Endodermal cell (in vitro differentiated cells): ENCODE data around the gene FRMPD3. TPM values are rescaled to one million over a fixed set of nuclear protein-coding genes. Genes with fewer than 3 reads are reported as not detected.

Experiments
- DNase-seq: peaks from one replicate; pipeline ENCODE4 v3.0.0-alpha.2; 2017
- H3K27ac ChIP-seq: 2 replicates; pipeline ENCODE4 v1.5.1; 2013; ENCODE audit warnings: mild to moderate bottlenecking, low read depth, low read length, moderate library complexity
- H3K27me3 ChIP-seq: 2 replicates; pipeline ENCODE4 v1.6.1; 2013; ENCODE audit warnings: mild to moderate bottlenecking, low read length, moderate library complexity; ENCODE audit not compliant: insufficient read depth, control insufficient read depth, poor library complexity, severe bottlenecking
- H3K36me3 ChIP-seq: 2 replicates; pipeline ENCODE4 v1.7.0; 2013; ENCODE audit warnings: mild to moderate bottlenecking, low read length, moderate library complexity; ENCODE audit not compliant: control insufficient read depth, insufficient read depth
- H3K4me1 ChIP-seq: one replicate; pipeline ENCODE4 v1.7.0; 2013; ENCODE audit warnings: low read length; ENCODE audit not compliant: control insufficient read depth, insufficient read depth
- H3K4me3 ChIP-seq: 2 replicates; pipeline ENCODE4 v1.5.1; 2013; ENCODE audit warnings: mild to moderate bottlenecking, low read length, moderate library complexity
- H3K9ac ChIP-seq: 2 replicates; pipeline ENCODE4 v1.6.1; 2013; ENCODE audit warnings: mild to moderate bottlenecking, low read length, moderate library complexity; ENCODE audit not compliant: poor library complexity, severe bottlenecking; ENCODE audit errors: extremely low read depth
- H3K9me3 ChIP-seq: 2 replicates; pipeline ENCODE4 v1.6.1; 2013; ENCODE audit warnings: mild to moderate bottlenecking, low read length, moderate library complexity; ENCODE audit not compliant: control insufficient read depth
- H3K27ac Mint-ChIP-seq: 2 replicates; pipeline ENCODE4 v1.8.0; 2020; ENCODE audit warnings: mixed read lengths
- H3K27me3 Mint-ChIP-seq: 2 replicates; pipeline ENCODE4 v1.8.0; 2021; ENCODE audit warnings: mild to moderate bottlenecking, mixed read lengths; ENCODE audit not compliant: insufficient read depth
- H3K36me3 Mint-ChIP-seq: 2 replicates; pipeline ENCODE4 v1.8.0; 2020; ENCODE audit warnings: low read depth, mixed read lengths
- H3K4me1 Mint-ChIP-seq: 2 replicates; pipeline ENCODE4 v1.8.0; 2020; ENCODE audit warnings: mixed read lengths
- H3K4me3 Mint-ChIP-seq: 2 replicates; pipeline ENCODE4 v1.8.0; 2020; ENCODE audit warnings: mild to moderate bottlenecking, moderate library complexity, mixed read lengths
- H3K9me3 Mint-ChIP-seq: 2 replicates; pipeline ENCODE4 v1.8.0; 2020; ENCODE audit warnings: mild to moderate bottlenecking, mixed read lengths
- WGBS, 2 experiments: methylation state at CpG; one replicate each; pipeline versions ENCODE4 v1.1.5 to v1.1.7; 2013; ENCODE audit warnings: missing lambda C conversion rate in 2 of 2, mixed read lengths in 1 of 2; ENCODE audit not compliant: insufficient coverage in 1 of 2, insufficient read length in 1 of 2; 5-methylcytosine and 5-hydroxymethylcytosine counted together
- total RNA-seq, 2 donors: library from RNA; stranded (reverse); fragmentation: NEBNext Ultra II Directional in 1 of 2; extraction: Animal tissue kit (Norgen Biotek cat#: 25700) in 1 of 2; gene quantifications; 2 replicates in 1 of 2; 3 replicates in 1 of 2; pipeline ENCODE4 v1.2.1, GENCODE V29; 2021
- TF ChIP-seq, protein P1 (sequence below): fragments of 200-600 bp; sonication (generic); conservative IDR thresholded peaks from 2 replicates; pipeline ENCODE4 v1.5.0; 2021; ENCODE audit warnings: antibody characterized with exemption, mild to moderate bottlenecking

Gene FRMPD3
- total RNA-seq, 2 donors from 2014 or later = 0.24 TPM; not detected in 1

GRCh38 chrX:107429090-107429489 lies 20.4 kb upstream of the FRMPD3 start:
- H3K36me3 Mint-ChIP-seq = no peaks in the 10 kb centered on the region
- Histone ChIP-seq H3K9ac (no peak overlapping the region), H3K4me3 (no peak overlapping the region), H3K9me3 (no peaks in the 10 kb centered on the region), H3K27me3 (no peaks in the 10 kb centered on the region), H3K27ac (no peak overlapping the region), H3K4me1 (no peaks in the 10 kb centered on the region), H3K36me3 (no peaks in the 10 kb centered on the region)
- H3K9me3 Mint-ChIP-seq = peaks cover 60% of the 10 kb centered on the region
- H3K27ac Mint-ChIP-seq = no peak overlapping the region
- H3K4me3 Mint-ChIP-seq = no peak overlapping the region
- peaks cover 14% of the 10 kb centered on the region for H3K27me3 Mint-ChIP-seq
- WGBS, 2 experiments = 62% methylated on average over 6 of the region's 6 CpGs; no CpG with 5 or more reads in 1 of the 2 experiments
- TF ChIP-seq, protein P1, sequence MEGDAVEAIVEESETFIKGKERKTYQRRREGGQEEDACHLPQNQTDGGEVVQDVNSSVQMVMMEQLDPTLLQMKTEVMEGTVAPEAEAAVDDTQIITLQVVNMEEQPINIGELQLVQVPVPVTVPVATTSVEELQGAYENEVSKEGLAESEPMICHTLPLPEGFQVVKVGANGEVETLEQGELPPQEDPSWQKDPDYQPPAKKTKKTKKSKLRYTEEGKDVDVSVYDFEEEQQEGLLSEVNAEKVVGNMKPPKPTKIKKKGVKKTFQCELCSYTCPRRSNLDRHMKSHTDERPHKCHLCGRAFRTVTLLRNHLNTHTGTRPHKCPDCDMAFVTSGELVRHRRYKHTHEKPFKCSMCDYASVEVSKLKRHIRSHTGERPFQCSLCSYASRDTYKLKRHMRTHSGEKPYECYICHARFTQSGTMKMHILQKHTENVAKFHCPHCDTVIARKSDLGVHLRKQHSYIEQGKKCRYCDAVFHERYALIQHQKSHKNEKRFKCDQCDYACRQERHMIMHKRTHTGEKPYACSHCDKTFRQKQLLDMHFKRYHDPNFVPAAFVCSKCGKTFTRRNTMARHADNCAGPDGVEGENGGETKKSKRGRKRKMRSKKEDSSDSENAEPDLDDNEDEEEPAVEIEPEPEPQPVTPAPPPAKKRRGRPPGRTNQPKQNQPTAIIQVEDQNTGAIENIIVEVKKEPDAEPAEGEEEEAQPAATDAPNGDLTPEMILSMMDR = peak; percentile 68
- DNase-seq = peak; percentile 85
- no peaks in the 10 kb centered on the region for H3K4me1 Mint-ChIP-seq

- no peaks in the 10 kb centered on the region for H3K36me3 Mint-ChIP-seq
- 88% methylated on average over 1 of the region's 3 CpGs; no CpG with 5 or more reads in 1 of the 2 experiments for WGBS, 2 experiments
- peaks cover 33% of the 10 kb centered on the region for H3K27me3 Mint-ChIP-seq
- no peaks in the 10 kb centered on the region for H3K9me3 ChIP-seq
- TF ChIP-seq, protein P1 = no peak
- no peaks in the 10 kb centered on the region for H3K36me3 ChIP-seq
- no peaks in the 10 kb centered on the region for H3K4me1 ChIP-seq
- H3K9ac ChIP-seq = no peak overlapping the region
- no peak overlapping the region for H3K4me3 Mint-ChIP-seq
- H3K4me3 ChIP-seq = no peak overlapping the region
- peaks cover 7% of the 10 kb centered on the region for H3K4me1 Mint-ChIP-seq
- H3K27ac ChIP-seq = no peak overlapping the region
- DNase-seq = no peak
- H3K27me3 ChIP-seq = peaks cover 16% of the 10 kb centered on the region
- H3K27ac Mint-ChIP-seq = no peak overlapping the region
- peaks cover 42% of the 10 kb centered on the region for H3K9me3 Mint-ChIP-seq
These were observed 9.3 kb upstream of the FRMPD3 start for GRCh38 chrX:107440187-107440586.

GRCh38 chrX:107440692-107441091 lies 8.8 kb upstream of the FRMPD3 start:
- Histone ChIP-seq H3K27me3 (peaks cover 20% of the 10 kb centered on the region), H3K36me3 (no peaks in the 10 kb centered on the region), H3K27ac (no peak overlapping the region), H3K4me1 (no peaks in the 10 kb centered on the region), H3K9ac (no peak overlapping the region), H3K9me3 (no peaks in the 10 kb centered on the region), H3K4me3 (no peak overlapping the region)
- no peak overlapping the region for H3K27ac Mint-ChIP-seq
- WGBS, 2 experiments = 83 to 92% methylated on average over 1 to 5 of the region's 5 CpGs
- peaks cover 46% of the 10 kb centered on the region for H3K9me3 Mint-ChIP-seq
- H3K4me1 Mint-ChIP-seq = peaks cover 8% of the 10 kb centered on the region
- no peak for DNase-seq
- H3K36me3 Mint-ChIP-seq = no peaks in the 10 kb centered on the region
- H3K27me3 Mint-ChIP-seq = peaks cover 35% of the 10 kb centered on the region
- no peak overlapping the region for H3K4me3 Mint-ChIP-seq
- TF ChIP-seq, protein P1 = no peak
